Thyroid gland (tissue), 4 donors: ENCODE data around the gene ANKRD6.

ENCODE experiments used
- POLR2A ChIP-seq, 2 donors: fragments of 450-650 bp; IDR thresholded peaks; one replicate each; pipeline ENCODE4 v1.6.1; 2017; ENCODE audit warnings: antibody characterized with exemption in 2 of 2, mild to moderate bottlenecking in 2 of 2, moderate library complexity in 1 of 2
- TF ChIP-seq, protein P1 (sequence below), 6 experiments: fragments of 200-600 bp in 3 of 6; fragments of 450-650 bp in 3 of 6; sonication (generic) in 3 of 6; IDR thresholded peaks; one replicate each; pipeline ENCODE4 v1.5.1; 2016 to 2019; ENCODE audit warnings: antibody characterized with exemption in 6 of 6, mild to moderate bottlenecking in 2 of 6, inconsistent platforms in 1 of 6, moderate library complexity in 1 of 6

DNA sequence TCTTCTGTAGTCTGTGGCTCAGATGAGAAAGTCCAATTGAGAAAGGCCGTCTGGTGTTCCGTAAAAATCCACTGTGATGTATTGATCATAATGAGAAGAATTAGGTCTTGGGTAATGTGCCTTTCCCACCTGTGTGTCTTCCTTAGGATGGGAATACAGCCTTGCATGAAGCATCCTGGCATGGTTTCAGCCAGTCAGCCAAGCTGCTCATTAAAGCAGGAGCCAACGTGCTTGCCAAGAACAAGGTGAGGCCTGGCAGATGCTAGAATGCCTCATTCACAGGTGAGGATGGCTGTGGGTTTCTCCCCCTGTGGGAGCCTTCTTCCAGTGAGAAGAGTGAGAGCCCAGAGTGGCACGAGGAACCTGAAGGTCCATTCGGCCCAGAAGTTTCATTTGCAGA lies 172.9 kb downstream of the ANKRD6 start:
- TF ChIP-seq POLR2A (IDR thresholded peaks at IDR 0.05), result no peak
- TF ChIP-seq, protein P1, sequence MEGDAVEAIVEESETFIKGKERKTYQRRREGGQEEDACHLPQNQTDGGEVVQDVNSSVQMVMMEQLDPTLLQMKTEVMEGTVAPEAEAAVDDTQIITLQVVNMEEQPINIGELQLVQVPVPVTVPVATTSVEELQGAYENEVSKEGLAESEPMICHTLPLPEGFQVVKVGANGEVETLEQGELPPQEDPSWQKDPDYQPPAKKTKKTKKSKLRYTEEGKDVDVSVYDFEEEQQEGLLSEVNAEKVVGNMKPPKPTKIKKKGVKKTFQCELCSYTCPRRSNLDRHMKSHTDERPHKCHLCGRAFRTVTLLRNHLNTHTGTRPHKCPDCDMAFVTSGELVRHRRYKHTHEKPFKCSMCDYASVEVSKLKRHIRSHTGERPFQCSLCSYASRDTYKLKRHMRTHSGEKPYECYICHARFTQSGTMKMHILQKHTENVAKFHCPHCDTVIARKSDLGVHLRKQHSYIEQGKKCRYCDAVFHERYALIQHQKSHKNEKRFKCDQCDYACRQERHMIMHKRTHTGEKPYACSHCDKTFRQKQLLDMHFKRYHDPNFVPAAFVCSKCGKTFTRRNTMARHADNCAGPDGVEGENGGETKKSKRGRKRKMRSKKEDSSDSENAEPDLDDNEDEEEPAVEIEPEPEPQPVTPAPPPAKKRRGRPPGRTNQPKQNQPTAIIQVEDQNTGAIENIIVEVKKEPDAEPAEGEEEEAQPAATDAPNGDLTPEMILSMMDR (IDR thresholded peaks at IDR 0.05), result no peak
